Activated CD8-positive, alpha-beta memory T cell treated with anti-CD3 and anti-CD28 coated beads, Interleukin-2, amount 50 U/mL, for 4 hours (primary cell): Measurements from ENCODE around the gene NTM.

ENCODE experiments used
- DNase-seq: peaks from one replicate; pipeline ENCODE4 v3.0.0-alpha.2; 2020

Gene NTM

DNA sequence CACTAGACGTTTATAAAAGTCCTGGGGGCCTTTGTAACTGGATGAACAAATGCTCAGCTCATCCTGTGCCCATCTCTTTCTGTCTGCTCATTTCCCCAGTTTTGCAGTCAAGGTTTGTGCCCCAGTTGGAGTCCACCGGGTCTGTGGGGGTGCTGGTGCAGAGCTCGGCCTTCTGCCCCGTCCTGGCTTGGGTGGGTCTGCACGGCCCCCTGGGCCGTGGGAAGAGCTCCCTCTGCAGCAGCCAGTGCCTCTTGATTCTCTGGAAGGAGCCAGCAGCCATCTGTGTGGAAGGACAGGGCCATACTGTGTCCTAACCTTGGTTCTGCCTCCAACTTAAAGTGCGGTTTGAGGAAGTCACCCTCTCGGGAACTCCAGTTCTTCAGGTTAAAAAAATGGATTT is 140.2 kb downstream of the NTM start:
- no peak for DNase-seq

GRCh38 chr11:131511794-131512193 is 141.4 kb downstream of the NTM start:
- DNase-seq, result no peak

DNA sequence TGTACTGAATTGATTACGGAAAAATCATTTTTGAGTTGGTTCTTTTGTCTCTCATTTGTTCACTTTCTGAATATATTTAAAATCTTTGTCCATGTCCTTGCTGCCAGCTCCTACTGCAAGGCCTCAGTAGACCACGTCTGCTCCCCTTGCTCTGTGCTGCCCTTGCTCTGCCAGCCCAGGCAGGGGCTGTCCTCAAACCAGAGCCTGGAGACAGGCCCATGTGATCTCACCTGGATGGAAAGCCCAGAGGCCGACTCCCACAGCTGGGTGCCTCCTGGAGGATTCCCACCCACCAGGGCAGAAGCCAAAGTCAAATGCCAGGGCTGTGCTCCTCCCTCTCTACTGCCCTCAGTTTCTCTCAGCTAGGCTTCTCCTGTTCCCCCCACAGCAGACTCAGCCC is 141.8 kb downstream of the NTM start:
- DNase-seq, result no peak

DNA sequence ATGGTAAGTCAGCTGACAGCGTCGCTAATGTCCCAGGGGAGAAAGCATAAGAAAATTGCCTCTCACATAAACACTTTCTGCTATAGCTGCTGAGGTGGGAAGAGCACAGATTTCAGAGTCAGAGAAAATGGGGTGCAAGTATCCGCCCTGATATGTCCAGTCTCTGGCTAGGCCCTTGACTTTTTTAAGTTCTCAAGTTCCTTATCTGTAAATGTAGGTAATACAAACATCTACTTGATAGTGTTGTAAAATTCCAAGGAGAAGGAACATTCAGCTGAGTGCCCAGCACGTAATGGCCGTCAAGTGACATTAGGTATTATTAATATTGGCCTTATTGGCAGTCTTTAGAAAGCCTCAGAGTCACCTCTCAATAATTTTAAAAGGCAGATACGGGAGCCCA is 143.6 kb downstream of the NTM start:
- no peak for DNase-seq

DNA sequence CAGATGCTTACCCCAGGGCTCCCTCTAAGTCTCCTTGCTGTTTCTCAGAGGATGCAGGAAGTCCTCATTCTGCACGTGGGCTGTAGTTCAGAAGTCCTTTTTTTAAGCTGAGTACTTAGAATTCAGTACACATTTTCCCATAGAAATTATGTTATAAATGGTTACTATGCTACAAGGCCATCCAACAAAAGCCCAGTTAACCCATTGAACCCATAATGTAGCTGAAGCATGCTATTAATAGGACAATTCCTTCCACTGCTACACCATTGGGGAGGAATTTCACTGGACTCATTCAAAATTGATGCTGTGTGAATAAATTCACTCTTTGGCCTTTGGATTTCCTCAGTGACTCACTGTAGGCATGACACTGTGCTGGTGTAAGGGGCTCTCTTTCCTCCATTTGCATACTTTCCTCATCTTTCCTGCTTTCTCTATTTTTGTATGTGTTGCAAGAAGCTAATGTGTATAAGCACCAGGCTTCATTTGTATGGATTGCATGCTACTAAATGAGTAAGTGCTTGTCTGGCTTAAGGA is 148.0 kb downstream of the NTM start:
- no peak for DNase-seq

DNA sequence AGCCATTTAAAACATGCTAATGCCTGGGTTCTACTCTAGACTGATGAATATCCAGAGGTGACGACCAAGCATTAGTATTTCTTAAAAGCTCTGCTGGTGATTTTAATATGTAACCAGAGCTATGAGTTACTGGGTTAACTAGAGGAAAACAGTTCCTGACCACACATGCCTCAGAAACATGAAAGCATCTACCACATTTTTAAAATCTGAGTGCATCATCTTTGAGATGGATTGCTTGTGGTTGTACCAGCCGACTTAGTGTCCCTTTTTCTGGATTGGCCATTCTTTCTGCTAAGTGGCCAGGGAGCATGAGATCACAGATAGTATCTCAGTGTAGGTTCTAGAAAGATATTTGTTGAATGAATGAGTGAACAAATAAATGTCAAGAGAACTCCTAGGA is 152.4 kb downstream of the NTM start:
- DNase-seq, result no peak

- DNase-seq, result no peak
These were observed 160.0 kb downstream of the NTM start for GRCh38 chr11:131530407-131530806.

DNA sequence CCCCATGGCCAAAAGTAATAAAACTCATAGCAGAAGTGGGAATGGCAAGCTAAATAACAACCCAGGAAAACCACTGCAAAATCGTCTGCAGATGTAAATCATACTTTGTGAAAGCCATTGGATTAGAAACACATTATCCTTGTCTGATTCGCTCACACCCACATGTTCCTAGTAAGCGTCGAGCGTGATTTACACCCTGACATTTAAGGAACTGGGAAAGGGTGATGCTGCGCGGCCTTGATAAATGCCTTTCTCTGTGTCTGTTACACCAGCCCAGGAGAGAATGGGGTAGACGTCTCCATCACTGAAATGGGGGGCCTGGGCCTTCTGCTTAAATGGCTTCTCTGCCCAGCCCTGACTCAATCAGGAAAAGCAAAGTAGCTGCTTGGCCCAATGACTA is 162.7 kb downstream of the NTM start:
- DNase-seq, result no peak

DNA sequence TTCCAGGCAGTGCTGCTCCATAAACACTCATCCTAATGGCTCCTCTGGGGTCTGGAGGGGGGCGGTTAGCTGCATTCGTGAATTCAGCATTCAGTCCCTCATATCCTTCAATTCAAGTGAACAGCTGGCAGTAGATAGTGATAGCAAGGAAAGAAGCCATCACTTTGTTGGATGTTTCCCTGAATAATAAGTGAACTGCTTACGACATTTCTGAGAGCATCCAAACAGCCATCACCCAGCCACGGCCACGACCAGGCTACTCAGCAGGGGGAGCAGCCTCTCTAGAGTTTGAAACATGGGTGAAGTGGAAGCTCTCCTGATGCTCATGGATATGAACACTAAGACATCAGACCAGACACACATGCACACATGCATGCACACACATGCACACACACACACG is 163.6 kb downstream of the NTM start:
- DNase-seq, result no peak

DNA sequence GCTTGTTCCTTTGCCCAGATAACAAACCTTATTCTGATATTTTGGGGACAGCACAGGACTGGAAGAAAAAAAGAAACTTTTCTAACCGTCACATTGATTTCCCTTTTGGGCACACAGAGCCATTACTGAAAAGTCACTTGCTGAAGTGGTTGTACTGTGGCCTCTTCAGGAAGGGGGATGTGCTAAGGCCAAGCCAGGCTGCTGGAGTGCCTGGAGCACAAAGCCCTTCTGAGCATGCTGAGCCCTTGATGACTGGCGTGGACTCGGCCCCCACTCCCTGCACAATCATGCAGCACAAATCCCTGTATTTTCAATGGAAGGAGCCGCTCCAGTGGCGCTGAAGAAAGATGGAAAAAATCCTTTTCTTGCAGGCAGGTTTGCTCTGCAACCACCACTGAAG is 164.2 kb downstream of the NTM start:
- no peak for DNase-seq

DNA sequence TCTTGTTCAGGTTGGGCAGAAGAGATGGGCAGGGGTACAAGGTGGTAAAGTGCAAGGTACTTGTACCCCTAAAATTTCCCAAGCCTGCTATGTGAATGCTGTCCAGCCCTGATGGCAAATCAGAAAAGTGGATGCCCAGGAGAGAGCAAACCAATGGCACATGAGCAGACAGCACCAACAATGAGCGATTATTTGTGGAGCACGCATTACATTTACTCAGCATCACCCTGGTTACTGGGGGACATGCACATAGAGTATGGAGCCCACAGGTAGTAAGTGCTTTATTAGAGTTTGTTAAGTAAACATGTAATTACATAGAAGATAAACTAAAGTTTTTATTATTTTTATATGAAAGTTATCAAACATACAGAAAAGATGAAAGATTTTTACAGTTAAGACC is 165.7 kb downstream of the NTM start:
- no peak for DNase-seq

DNA sequence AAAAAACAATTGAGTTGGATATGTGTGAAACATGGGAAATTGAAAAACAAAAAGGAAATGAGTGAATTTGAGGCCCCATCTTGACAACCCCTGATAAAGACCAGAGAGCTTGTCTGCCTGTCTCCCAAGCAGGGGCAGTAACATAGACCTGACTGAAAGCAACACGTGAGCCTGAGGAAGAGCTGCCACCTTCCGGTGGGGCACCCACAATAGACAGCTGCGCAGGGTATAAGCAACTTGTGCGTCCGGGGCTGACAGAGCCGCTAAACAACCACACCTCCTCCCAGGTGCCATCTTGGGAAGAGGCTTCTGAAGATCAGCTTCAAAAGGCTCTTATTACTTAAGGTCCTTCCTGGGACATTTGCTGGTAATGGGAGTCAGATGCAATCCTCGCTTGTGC is 166.8 kb downstream of the NTM start:
- DNase-seq, result no peak

- DNase-seq, result no peak
These were observed 167.3 kb downstream of the NTM start for GRCh38 chr11:131537748-131538147.

GRCh38 chr11:131538322-131538721 is 167.9 kb downstream of the NTM start:
- DNase-seq, result no peak

DNA sequence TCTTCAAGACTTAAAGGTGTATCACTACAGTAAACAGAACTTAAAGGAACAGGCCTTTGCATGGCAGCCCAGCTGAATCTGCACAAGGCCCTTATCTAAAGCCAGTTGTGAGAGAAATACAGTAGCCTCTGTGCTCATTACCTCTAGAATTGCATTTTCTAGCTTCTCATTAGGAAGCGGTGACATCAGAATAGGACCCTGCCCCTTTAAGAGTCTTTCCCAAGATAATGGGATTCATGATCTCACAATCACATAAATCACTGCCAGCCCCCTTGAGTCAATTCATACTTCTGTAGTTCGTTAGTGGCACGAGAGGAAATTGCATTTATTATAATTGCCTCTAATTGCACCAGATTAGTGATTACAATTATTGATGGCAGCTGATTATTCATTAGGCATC is 170.3 kb downstream of the NTM start:
- no peak for DNase-seq

GRCh38 chr11:131543389-131544025 is 173.1 kb downstream of the NTM start:
- DNase-seq, result no peak

GRCh38 chr11:131544591-131544990 is 174.2 kb downstream of the NTM start:
- DNase-seq, result no peak

DNA sequence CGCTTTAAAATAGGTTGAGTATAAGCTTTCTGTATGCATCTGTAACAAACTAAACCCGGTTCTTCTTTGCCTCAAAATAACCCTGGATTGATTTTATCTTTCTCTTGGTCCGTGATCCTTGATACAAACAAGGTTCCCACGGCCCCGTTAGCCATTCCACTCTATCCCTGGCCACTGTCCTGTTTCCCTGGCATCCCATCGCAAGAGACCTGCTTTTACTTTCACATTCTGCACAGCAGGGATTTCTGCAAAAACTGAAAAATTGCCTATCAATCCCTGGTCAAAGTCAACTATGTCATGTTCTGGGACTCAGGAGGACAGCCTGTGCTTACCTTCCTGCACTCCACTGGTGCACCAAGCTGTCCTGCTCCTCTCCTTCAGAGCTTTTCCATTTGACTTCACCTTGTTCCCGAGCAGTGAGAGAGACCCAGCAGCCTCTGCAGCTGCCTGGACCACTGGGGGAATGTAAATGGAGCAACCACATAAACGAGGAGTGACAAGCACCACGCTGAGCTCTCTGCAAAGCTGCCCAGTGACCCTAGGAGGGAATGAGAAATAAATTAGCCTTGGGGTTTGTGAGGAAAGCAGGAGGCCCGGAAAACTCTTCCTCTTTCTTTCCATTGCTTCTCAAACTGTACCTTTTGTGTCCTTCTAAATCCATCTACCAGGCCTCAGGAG is 175.9 kb downstream of the NTM start:
- no peak for DNase-seq

- no peak for DNase-seq
These were observed 178.7 kb downstream of the NTM start for GRCh38 chr11:131549099-131549498.

DNA sequence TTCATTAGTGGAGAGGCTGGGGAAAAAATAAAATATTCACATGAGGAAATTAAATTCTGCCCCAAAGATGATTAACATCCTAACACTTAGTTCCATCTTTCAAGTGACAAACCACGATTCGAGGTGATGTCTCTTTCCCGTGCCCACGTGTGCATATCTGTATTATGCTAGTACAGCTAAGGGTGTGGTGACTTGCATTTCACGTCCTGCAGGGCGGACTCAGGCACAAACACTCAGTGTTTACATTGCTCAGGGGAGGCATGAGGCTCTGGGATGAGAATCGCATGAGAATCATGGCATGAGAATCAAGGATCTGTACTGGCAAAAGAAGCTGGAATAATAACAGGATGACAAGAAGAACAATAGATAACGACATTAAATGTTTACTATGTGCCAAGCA is 179.4 kb downstream of the NTM start:
- DNase-seq, result no peak

DNA sequence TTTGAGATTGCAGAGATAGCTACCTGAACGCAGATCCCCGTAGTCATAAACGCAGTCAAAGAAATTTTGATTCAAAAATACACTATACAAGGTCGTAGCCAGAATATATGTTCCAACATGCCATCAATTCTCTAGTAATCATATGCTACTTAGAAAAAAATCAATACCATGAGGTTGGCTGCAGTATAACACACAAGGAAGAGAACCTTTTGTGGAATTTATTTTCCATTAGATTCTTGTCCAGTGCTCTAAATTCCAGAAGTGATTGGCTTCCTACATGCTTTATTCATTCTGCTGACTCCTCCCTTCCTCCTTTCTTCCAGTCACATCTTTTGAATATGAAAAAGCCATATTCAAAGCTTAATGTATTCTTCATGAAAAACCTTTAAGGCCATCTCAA is 189.9 kb downstream of the NTM start:
- DNase-seq, result no peak

DNA sequence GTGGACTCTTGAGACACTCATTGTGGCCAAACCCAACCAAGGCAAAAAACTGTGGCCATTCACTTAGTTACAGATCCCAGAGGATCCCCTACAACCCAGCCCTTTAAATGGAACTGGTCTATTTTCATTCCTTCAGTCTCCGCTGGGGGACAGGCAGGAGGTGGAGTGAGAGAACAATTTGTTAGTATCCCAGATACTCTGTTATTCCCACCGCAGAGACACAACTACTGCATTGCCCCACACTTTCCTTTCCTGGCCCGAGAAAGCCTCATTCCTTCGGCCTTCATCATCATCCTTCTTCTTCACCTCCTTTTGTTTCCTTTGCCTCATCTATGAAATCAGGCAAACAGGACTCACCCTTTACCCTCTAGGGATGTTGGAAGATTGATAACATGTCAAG is 191.1 kb downstream of the NTM start:
- no peak for DNase-seq

DNA sequence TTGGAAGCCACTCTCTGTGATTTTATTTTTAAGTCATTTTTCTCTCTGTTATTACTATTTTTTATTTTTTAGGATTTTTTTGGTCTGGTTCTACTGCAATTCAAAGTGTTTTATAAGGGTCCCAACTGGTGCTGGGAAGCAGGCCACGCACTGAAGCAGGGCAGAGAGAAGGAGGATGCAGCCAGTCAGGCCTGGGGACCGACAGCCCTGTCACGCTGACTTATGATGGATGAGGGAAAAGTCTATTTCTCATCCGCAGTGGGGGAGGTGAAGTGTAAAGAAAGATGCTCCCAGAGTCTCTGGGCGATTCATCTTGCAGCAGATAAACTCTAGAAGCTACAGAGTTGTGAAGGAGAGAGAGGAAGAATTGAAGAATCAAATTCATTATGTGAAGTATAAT is 191.6 kb downstream of the NTM start:
- DNase-seq, result no peak

GRCh38 chr11:131568318-131568717 is 197.9 kb downstream of the NTM start:
- DNase-seq, result no peak

- DNase-seq, result no peak
These were observed 201.2 kb downstream of the NTM start for GRCh38 chr11:131571571-131571970.
